ENCODE measurements around the gene ZNF548. TPM values are rescaled to one million over a fixed set of nuclear protein-coding genes. Genes with fewer than 3 reads are reported as not detected.

The ZNF548 gene
- total RNA-seq, 2 donors from 2014 or later = 6.5 to 7.6 TPM

DNA sequence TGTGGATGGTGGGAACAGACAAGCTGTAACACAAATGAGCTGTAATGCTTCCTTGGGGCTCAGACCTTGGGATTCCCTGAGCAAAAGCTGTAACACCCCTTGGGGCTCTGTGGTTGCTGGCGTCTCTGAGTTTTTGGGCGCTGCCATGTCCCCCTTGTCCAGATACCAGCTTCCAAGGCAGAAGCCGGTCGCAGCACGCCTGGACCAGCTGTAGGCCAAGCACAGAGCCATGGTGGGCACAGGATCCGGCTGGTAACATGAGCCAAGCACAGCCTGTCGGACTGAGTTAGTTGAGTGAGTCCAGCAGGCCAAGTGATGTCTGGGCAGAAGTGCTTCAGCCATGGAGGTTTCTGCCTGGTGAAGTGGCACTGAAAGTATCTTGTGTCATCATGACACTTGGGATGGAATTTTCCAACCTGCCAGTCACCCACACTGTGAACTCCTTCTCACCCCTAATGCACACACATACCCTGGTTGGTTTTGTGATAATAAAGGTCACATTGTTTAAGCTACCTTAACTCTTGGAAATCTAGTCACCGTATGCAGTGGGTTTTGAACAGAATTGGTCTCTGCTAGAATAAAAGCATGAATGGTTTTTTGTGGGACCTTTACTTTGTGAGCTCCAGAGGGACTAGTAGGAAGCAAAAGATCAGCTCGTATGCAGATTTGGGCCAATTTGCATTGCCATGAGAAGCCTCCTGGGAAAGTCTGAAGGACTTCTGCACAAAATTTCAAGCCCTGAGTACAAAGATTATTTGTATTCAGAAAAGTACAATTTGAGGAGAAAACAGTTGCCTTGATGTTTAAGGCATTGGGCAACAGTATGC, 14.3 kb downstream of the ZNF548 start:
- H3K27me3 ChIP-seq = no peaks in the 10 kb centered on the region
- H3K9ac ChIP-seq (ENCODE audit: low read depth in 2 of 2, low read length in 2 of 2) = no peak overlapping the region
- no peaks in the 10 kb centered on the region for H3K9me3 ChIP-seq
- intact Hi-C loops (cut with DNase I) = no loop called here
- H3K27ac ChIP-seq = no peak overlapping the region
- DNase-seq = no peak
- no peak overlapping the region for H3K4me3 ChIP-seq
- H3K4me1 ChIP-seq = no peaks in the 10 kb centered on the region
- peaks cover under 1% of the 10 kb centered on the region for H3K36me3 ChIP-seq
- TF ChIP-seq, protein P1, sequence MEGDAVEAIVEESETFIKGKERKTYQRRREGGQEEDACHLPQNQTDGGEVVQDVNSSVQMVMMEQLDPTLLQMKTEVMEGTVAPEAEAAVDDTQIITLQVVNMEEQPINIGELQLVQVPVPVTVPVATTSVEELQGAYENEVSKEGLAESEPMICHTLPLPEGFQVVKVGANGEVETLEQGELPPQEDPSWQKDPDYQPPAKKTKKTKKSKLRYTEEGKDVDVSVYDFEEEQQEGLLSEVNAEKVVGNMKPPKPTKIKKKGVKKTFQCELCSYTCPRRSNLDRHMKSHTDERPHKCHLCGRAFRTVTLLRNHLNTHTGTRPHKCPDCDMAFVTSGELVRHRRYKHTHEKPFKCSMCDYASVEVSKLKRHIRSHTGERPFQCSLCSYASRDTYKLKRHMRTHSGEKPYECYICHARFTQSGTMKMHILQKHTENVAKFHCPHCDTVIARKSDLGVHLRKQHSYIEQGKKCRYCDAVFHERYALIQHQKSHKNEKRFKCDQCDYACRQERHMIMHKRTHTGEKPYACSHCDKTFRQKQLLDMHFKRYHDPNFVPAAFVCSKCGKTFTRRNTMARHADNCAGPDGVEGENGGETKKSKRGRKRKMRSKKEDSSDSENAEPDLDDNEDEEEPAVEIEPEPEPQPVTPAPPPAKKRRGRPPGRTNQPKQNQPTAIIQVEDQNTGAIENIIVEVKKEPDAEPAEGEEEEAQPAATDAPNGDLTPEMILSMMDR (IDR thresholded peaks at IDR 0.05) = no peak

DNA sequence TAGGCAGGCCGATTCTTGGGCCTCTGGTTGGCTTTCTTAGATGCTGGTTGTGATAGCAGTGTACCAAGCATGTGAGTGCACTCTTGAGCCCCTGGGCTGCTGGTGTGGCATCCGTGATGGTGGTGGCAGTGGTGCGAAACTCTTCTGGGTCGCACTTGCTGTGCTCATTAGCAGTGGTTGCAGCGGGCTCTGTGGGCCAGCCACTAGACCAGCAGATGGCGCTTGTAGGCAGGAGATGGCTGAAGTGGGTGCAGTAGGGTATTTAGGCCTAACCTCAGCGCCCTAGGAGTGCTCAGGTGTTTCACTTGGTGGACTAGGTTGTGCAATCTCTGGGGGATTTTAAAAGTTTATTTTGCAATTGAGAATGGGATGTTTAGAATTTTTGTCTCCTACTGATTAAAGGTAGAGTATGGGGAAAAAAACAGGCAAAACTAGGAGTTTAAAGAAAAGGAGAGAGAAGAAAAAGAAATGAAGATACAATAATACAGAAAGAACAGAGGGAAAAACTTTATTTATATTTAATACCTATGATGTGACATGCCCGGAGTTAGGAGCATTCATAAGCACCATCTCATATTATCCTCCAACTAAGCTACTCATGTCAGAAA, 17.0 kb downstream of the ZNF548 start:
- H3K27me3 ChIP-seq = no peaks in the 10 kb centered on the region
- intact Hi-C loops (cut with DNase I) = no loop called here
- TF ChIP-seq, protein P1 (IDR thresholded peaks at IDR 0.05) = no peak
- no peak overlapping the region for H3K27ac ChIP-seq
- H3K36me3 ChIP-seq = no peaks in the 10 kb centered on the region
- peaks cover 1% of the 10 kb centered on the region for H3K4me1 ChIP-seq
- no peak overlapping the region for H3K9ac ChIP-seq (ENCODE audit: low read depth in 2 of 2, low read length in 2 of 2)
- H3K4me3 ChIP-seq = no peak overlapping the region
- H3K9me3 ChIP-seq = no peaks in the 10 kb centered on the region
- peak; percentile 67 for DNase-seq

DNA sequence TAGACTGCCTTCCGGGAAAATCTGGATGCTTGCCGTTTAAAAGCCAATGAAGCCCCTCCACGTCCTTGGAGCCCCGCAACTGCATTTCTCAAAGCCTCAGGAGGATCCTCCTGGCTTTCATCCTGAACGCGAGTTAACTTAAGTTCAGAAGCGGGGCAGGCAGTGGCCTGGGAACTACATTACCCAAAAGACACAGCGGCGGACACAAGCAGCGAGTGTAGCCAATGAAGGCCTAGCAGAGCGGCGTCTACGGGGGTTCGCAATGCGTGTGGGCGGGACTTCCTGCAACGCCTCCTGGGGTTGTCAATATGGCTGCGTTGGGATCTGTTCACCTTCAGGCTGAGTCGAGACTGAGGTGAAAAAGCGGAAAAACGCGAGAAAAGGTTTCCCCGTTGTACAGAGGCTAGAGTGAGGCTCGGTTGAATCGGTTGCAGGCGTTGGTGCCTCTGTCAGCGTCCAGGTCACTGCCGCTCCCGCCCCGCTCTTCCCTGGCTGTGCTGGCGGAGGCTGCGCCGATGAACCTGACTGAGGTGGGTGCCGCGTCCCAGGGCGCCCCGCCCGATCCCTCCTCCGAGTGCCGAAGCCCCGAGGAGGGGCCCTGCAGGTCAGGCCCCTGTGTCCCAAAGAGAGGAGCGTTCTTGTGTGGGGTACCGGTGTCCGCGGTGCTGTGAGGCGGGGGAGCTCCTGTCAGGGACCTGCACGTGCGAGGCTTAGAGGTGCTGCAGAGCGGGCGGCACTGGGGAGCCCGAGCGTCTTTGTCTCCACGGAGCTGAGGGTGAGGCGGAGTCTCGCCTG, 21.4 kb downstream of the ZNF548 start, which contains the start of gene ZNF17:
TSS of gene ZNF17 (plus strand) at position 285 of the 795 bp plus-strand sequence. CDS start 2,455 bp downstream, outside the sequence.
- intact Hi-C loops (cut with DNase I) = no loop called here
- H3K4me3 ChIP-seq = peak within 1 kb of the TSS; percentile 99
- TF ChIP-seq, protein P1 (IDR thresholded peaks at IDR 0.05) = no peak
- peak; percentile 96 for DNase-seq
- H3K36me3 ChIP-seq = no peaks in the 10 kb centered on the region
- H3K27ac ChIP-seq = no peak within 1 kb of the TSS
- H3K4me1 ChIP-seq = peaks cover 7% of the 10 kb centered on the region
- H3K27me3 ChIP-seq = no peaks in the 10 kb centered on the region
- peak within 1 kb of the TSS; percentile 70 to 81 for H3K9ac ChIP-seq (ENCODE audit: low read depth in 2 of 2, low read length in 2 of 2)
- no peaks in the 10 kb centered on the region for H3K9me3 ChIP-seq

DNA sequence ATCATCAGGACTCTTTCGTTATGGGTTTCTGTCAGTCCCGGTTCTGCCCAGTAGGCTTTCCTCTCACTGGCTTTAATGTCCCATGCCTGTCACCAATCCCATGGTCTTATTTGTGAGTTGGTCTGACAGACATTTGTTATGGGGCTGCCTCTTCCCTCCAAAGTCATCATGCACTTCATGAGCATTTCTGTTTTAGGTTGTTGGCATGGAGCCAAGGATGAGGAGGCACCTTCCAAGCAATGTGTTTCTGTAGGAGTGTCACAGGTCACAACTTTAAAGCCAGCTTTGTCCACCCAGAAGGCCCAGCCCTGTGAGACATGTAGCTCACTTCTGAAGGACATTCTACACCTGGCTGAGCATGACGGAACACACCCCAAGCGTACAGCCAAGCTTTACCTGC, 29.8 kb downstream of the ZNF548 start:
- no peak overlapping the region for H3K4me3 ChIP-seq
- intact Hi-C loops (cut with DNase I) = no loop called here
- no peak for DNase-seq
- H3K4me1 ChIP-seq = no peaks in the 10 kb centered on the region
- peaks cover 11% of the 10 kb centered on the region for H3K9me3 ChIP-seq
- TF ChIP-seq, protein P1 (IDR thresholded peaks at IDR 0.05) = no peak
- no peaks in the 10 kb centered on the region for H3K27me3 ChIP-seq
- peaks cover 12% of the 10 kb centered on the region for H3K36me3 ChIP-seq
- H3K9ac ChIP-seq (ENCODE audit: low read depth in 2 of 2, low read length in 2 of 2) = no peak overlapping the region
- no peak overlapping the region for H3K27ac ChIP-seq

DNA sequence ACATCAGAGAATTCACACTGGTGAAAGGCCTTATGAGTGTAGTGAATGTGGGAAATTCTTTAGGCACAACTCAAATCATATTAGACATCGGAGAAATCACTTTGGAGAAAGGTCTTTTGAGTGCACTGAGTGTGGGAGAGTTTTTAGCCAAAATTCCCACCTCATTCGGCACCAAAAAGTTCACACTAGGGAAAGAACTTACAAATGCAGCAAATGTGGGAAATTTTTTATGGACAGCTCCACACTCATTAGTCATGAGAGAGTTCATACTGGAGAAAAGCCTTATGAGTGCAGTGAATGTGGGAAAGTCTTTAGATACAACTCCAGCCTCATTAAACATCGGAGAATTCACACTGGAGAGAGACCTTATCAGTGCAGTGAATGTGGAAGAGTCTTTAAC, 31.4 kb downstream of the ZNF548 start:
- no peak overlapping the region for H3K9ac ChIP-seq (ENCODE audit: low read depth in 2 of 2, low read length in 2 of 2)
- no peaks in the 10 kb centered on the region for H3K4me1 ChIP-seq
- intact Hi-C loops (cut with DNase I) = no loop called here
- no peak overlapping the region for H3K27ac ChIP-seq
- H3K9me3 ChIP-seq = peaks cover 13% of the 10 kb centered on the region
- no peak for DNase-seq
- TF ChIP-seq, protein P1 (IDR thresholded peaks at IDR 0.05) = no peak
- no peak overlapping the region for H3K4me3 ChIP-seq
- H3K27me3 ChIP-seq = no peaks in the 10 kb centered on the region
- peaks cover 12% of the 10 kb centered on the region for H3K36me3 ChIP-seq

All from colonic mucosa (tissue), 4 donors.